Cardiac fibroblast (primary cell): ENCODE results near the gene MAD1L1.

Source experiments
- DNase-seq, 2 donors: peaks; one replicate each; pipeline versions ENCODE4 v3.0.0 to v3.0.0-alpha.2; 2010; ENCODE audit warnings: low read depth in 2 of 2
- H3K4me3 ChIP-seq, 2 donors: replicated peaks in 1 of 2; 1 replicate in 1 of 2; 2 replicates in 1 of 2; pipeline ENCODE4 v1.5.1; 2011; ENCODE audit warnings: low read depth in 2 of 2, low read length in 2 of 2, mild to moderate bottlenecking in 2 of 2, moderate library complexity in 1 of 2
- TF ChIP-seq, protein P1 (sequence below): IDR thresholded peaks from one replicate; pipeline ENCODE4 v1.5.1; 2011; ENCODE audit warnings: low read depth, mild to moderate bottlenecking, low read length, inconsistent platforms

MAD1L1 gene

DNA sequence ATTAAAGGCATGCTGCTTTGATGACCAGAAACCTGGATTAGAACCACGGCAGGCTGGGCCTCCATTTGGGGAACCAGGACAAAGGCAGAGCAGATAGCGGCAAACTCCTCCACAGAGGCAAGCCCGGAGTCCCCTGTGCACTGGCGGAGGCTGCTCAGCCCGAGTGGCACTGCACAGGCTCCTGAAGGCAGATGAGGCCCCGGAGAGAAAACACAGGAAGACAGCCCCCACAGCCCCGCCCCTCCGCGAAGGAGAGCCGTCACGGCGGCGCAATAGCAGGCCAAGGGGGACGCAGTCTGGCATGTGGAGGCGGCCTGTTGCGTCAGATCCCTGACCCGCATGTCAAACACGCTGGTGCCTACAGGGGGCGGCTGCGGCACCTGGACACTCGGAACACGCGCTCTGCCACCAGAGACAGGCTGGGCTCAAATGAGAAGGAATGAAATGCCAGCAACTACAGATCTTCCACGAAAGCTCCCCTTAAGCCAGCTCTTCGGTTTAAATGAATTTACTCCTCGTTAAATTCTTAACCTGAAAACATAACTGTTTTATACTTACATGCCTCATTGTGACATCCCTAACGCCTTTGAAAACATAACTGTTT is 128.5 kb downstream of the MAD1L1 start:
- TF ChIP-seq, protein P1, sequence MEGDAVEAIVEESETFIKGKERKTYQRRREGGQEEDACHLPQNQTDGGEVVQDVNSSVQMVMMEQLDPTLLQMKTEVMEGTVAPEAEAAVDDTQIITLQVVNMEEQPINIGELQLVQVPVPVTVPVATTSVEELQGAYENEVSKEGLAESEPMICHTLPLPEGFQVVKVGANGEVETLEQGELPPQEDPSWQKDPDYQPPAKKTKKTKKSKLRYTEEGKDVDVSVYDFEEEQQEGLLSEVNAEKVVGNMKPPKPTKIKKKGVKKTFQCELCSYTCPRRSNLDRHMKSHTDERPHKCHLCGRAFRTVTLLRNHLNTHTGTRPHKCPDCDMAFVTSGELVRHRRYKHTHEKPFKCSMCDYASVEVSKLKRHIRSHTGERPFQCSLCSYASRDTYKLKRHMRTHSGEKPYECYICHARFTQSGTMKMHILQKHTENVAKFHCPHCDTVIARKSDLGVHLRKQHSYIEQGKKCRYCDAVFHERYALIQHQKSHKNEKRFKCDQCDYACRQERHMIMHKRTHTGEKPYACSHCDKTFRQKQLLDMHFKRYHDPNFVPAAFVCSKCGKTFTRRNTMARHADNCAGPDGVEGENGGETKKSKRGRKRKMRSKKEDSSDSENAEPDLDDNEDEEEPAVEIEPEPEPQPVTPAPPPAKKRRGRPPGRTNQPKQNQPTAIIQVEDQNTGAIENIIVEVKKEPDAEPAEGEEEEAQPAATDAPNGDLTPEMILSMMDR = peak; percentile 82
- no peak overlapping the region for H3K4me3 ChIP-seq
- peak; percentile 90 to 96 for DNase-seq

DNA sequence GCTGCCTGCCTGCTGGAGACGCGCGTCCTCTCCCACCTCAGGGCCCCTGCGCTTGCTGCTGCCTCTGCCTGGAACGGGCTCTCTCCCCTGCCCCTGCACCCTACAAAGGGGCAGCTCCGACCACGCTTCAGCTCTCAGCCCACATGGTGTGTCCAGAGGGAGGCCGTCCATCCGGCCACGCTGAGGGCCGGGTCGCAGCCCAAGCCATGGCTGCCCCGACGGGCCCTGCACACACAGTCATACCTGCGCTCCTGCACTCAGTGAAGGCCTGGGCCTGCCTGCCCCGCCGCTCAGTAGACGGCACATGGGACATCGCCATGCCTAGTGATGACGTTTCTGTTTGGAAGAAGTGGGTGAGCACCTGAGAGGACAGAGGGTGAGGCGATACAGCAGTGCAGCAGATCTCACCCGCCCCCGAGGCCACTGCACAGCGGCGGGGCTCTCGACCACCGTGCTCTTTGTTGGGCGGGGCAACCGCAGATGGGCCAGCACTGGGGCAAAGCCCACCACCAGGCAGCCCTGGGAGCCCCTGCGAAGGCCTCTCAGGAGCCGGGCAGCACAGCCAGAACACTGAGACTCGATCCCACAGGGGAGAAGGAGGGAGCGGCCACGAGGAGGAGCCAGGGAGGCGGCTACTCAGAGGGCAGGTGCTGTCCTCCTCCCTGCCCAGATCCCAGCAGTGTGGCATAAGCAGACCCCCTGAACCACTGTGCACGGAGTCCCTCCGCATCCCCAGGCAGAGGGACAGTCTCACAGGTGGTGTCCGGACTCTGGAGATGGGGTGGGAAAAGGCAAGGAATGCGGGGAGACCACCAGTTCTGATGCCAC is 129.5 kb downstream of the MAD1L1 start:
- no peak overlapping the region for H3K4me3 ChIP-seq
- DNase-seq = no peak
- TF ChIP-seq, protein P1 = no peak

DNA sequence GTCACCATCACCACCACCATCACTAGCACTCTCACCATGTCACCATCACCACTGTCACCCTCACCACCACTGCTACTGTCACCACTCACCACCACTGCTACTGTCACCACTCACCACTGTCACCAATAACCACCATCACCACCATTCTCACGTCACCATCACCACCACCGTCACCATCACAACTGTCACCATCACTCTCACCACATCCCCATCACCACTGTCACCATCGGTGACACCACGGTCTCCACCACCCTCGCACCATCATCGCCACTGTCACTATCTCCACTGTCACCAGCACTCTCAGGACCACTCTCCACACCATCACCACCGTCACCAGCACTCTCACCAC is 130.4 kb downstream of the MAD1L1 start:
- TF ChIP-seq, protein P1 = no peak
- no peak overlapping the region for H3K4me3 ChIP-seq
- no peak for DNase-seq

DNA sequence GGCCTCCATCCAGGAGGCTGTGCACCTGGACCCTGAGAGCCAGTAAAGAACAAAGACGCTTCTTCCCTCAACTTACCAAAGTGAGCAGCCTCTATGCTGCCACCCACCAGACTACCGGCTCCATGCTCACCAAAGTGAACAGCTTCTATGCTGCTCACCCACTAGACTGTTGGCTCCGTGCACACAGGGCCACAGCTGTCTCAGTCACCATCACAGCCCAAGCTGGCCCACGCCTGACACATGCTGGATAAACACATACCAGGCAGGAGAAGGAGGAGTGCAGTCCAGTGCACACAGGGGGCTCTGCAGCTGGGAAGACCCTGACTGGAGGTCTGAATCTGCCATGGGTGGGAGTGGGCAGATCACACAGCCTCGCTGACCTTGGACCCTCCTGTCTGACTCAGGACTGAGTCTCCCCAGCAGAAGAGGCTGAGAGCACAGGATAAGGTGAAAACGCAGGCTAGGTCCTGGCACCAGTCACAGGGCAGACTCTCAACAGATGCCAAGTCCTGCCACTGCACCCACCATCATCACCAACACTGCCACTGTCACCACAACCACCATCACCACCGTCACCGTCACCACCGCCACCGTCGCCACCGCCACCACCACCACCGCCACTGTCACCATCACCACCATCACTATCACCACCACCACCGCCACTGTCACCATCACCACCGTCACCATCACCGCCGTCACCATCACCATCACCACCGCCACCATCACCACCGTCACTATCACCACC is 130.9 kb downstream of the MAD1L1 start:
- no peak overlapping the region for H3K4me3 ChIP-seq
- no peak for DNase-seq
- TF ChIP-seq, protein P1 = no peak

DNA sequence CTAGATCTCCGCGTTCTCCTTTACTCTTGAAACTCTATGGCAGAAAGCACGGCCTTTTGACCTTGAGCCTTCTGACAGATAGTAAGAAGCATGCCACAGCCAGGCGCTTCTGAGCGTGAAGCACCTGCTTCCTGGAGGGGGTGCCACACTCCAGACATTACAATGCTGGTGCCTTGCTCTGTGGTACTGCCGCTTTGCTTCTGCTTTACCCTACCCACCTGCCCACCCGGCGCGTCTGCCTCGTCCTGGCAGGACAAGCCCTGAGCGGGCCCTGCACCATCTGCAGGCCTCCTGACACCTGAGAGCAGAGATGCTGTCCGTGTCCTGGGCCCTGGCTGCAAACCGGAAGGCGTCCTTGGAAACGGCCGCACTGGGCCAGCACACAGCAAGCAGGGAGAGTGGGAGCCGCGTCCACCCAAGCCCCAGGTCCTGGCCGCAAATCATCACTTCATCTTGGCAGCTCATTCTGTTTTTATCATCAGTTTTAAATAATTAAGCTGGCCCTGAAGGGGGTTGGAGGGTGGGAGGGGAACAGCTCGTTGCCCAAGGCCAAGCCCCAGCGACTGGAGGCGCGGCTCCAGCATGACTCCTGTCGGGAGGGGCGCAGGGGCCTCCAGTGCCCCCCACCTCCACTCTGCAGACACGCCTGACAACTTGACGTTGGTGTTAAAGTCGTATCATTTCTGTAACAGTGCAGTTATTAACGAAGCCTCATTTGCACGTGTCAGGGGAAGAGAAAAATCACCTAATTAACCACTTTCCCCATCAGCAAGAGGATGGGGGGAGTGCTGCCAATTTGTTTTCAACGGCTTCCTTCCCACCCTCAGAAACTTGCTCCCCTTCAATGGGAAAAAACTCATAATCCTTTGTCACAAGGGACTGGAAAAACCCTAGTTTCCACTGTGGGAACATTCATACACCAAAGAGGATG is 132.2 kb downstream of the MAD1L1 start:
- no peak for DNase-seq
- H3K4me3 ChIP-seq = no peak overlapping the region
- TF ChIP-seq, protein P1 = no peak
